NCI-H226 (cell line): ENCODE data around the gene NFATC4.
"Not testable (repeated sequence)": the region's sequence is repeated elsewhere in the genome, so short reads cannot be mapped to it uniquely, and the experiment has no call there.

Experiments used
- DNase-seq: peaks from one replicate; pipeline ENCODE4 v3.0.0-alpha.2; 2015

NFATC4 gene

DNA sequence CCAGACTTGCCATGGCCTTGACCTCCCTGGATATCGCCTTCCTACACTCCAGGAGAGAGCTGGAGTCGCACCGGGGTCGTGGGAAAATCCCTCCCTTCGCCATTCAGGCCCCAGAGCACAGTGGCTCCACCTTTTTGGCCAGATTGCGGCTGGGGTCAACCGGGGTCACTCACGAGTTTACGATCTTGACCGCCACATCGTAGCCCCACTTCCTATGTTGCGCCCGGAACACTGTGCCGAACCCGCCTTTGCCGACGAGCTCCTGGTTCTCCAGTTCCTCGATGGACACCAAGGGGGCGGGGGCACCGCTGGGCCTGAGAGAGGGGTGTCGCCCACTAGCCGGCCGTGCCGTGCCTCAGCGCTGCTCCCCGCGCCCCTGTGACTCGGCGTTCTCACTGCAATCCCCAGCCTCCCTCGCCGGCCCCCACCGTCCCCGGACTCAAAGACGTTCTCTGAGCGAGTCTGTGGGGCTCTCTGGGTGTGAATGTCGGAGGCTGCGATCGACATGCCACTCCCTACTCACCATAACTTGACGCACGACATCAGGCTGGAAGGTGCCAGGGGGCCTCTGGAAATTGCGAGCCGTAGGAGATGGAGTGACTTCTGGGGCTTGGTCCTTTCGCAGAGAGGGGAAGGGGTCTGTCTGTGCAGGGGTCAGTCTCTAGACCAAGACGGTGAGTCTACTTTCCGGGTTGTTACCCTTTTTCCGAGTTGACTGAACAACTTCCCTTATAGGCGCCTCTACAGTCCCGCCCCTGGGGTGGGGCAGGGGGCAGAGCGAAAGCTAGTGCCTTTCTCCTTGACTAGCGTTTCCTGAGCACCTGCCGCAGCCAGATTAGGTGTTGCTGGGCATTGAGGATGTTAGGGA, 28.5 kb upstream of the NFATC4 start, which contains the start of gene RIPK3:
TSS of gene RIPK3 (minus strand) at position 708 of the 868 bp plus-strand sequence. CDS start at position 543, 165 bp downstream.
- DNase-seq = no peak

- DNase-seq = no peak
Measured at GRCh38 chr14:24340606-24341005, 27.4 kb upstream of the NFATC4 start.

GRCh38 chr14:24342889-24343288, 25.1 kb upstream of the NFATC4 start:
- DNase-seq = no peak

GRCh38 chr14:24343795-24344660, 24.0 kb upstream of the NFATC4 start:
- DNase-seq = no peak

DNA sequence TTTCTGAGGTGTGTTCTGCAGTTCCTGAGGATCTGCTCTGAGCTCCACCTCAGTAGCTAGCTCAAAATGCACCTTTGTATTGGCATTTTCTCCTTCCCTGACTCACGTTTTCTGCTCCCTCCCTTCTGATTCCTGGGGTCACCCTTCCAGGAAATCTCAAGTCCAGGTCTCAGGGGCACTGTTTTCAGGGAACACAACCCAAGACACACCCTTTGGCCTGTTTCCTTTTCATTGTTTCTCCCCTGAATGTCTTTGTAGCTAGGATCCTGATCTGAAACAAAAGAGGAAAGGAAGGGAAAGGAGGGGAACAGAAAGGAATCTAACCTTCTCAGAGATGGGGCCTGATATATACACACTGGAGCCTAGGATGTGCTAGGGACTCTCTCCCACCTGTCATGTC, 20.9 kb upstream of the NFATC4 start:
- DNase-seq = no peak

DNA sequence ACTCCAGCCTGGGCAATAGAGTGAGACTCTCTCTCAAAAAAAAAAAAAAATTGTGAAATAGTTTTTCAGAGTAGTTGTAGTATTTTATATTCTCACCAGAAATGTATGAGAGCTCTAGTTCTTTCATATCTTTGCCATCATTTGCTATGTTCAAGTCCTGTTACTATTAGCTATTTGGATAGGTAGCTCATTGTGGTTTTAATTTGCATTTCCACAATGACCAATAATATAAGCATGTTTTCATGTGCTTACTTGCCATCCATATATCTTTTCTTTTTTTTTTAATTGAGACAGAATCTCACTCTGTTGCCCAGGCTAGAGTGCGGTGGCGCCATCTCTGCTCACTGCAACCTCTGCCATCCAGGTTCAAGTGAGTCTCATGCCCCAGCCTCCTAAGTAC, 19.8 kb upstream of the NFATC4 start:
- no peak for DNase-seq

DNA sequence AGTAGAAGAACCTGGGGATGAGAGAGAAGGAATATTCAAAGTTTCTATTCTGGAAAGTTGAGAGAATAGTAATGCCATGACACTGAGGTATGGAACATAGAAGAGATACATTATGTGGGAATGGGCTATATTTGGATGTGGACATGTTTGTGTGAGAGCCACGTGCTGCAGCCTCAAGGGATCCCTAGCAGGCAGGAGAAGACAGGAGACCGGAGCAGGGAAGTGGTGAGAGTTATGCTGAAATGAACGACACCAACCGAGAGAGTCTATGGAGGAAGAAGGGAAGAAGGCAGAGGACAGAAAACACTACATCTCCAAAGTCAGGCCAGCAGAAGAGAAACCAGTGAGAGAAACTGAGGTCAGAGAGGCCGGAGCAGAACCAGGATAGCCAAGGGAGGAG, 18.2 kb upstream of the NFATC4 start:
- DNase-seq = no peak

GRCh38 chr14:24351517-24351916, 16.5 kb upstream of the NFATC4 start:
- DNase-seq = no peak

DNA sequence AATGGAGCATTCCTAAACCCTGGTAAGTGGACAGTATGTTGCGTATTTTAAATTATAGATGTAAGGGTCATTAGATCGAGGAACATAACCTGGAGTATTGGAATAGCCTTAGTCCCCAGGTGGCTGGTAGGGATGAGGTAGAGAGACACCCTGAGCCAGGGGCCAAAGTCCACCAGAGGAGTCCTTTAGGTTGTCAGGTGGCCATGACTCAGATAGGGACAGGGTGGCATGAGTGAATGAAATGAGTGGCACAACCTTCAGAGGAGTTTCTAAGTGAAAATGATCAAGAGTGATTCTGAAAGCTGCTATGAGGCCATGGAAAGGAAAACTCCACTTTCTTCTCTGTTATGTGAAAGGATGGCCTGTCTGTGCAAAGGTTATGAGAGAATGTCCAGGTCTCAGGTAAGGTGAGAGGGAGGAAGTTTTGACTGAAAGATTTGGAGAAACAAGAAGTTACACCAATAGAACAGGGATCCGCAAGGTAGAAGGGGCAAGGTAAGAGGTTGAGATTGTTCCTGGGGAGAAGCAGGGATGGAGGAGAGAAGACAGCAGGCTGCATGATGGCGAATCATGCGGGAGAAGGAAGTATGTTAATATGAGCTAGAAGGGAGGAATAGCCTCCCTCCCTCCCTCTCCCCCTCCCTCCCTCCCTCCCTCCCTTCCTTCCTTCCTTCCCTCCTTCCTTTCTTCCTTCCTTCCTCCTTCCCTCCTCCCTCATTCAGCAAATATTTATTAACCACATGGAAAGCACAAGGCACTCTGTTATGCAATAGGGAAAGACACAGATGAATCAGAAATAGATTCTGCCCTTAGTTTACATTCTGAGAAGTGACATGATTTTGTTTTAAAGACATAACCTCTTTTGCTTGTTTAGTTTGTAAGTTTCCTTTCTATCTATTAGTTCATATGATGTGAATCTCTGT, 14.2 kb upstream of the NFATC4 start:
- peak; percentile 30 for DNase-seq

DNA sequence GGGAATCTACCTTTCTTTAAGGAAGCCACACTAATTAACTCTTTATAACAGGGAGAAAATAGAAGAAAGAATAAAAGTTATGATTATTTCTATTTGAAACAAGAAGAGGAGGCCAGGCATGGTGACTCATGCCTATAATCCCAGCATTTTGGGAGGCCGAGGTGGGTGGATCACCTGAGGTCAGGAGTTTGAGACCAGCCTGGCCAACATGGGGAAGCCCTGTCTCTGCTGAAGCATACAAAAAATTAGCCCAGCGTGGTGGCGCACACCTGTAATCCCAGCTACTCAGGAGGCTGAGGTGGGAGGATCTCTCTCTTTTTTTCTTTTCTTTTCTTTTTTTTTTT, 13.5 kb upstream of the NFATC4 start:
- not testable (repeated sequence) for DNase-seq

GRCh38 chr14:24355009-24355408, 13.0 kb upstream of the NFATC4 start:
- DNase-seq = no peak

GRCh38 chr14:24356208-24356607, 11.8 kb upstream of the NFATC4 start:
- DNase-seq = no peak

DNA sequence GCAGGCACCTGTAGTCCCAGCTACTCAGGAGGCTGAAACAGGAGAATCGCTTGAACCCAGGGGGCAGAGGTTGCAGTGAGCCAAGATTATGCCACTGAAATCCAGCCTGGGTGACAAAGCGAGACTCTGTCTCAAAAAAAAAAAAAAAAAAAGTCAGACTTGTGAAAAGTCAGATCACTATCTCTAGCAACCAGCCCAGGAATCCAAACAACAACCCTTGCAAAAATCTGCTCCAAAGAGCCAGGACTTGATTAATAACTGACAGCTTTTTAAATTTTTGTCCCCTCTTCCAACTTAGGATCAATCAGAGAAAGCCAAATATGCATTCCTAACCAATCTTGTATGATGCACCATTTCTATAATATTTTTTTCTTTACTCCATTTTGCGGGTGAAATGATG, 7.7 kb upstream of the NFATC4 start:
- DNase-seq = no peak

DNA sequence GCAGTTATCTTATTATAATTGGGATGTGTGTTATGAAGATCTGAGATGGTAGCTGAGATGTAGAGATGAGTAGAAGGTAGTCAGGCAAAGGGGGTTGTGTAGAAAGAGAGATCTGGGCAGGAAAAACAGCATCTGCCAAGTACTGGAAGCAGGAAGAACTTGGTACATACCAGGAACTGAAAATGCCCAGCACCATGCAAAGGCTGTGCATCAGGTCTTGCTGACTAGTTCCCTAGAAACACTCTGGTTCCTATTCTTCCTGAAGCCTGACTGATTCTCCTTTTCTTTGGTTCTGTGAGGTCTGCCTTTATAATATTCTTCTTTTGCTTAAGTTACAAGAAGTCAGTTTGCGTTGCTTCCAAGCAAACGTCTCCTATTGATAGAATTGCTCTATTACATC, 6.7 kb upstream of the NFATC4 start:
- DNase-seq = no peak

DNA sequence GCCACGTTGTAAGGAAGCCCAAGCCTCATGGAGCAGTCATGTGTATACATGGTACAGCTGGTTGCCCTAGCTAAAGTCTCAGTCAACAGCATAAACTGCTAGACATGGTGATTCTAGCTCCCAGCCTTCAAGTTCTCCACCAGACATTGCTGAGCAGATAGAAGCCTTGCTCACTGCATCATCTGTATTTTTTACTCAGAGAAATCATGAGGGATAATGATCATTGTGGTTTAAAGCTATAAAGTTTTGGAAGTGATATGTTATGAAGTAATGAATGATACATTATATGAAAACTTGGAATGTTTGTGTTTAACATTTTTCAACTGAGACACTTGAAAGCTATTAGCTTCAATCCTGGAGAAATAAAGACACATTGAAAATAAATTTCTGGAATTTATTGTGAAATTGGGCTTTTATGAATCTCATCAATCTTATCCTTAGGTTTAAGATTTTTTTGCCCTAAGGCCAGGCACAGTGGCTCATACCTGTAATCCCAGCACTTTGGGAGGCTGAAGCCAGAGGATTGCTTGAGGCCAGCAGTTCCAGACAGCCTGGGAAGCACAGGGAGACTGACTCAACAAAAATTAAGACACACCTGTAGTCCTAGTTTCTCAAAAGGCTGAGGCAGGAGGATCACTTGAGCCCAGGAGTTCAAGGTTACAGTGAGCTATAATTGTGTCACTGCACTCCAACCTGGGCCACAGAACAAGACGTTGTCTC, 5.6 kb upstream of the NFATC4 start:
- DNase-seq = no peak

GRCh38 chr14:24363401-24363800, 4.6 kb upstream of the NFATC4 start:
- no peak for DNase-seq

DNA sequence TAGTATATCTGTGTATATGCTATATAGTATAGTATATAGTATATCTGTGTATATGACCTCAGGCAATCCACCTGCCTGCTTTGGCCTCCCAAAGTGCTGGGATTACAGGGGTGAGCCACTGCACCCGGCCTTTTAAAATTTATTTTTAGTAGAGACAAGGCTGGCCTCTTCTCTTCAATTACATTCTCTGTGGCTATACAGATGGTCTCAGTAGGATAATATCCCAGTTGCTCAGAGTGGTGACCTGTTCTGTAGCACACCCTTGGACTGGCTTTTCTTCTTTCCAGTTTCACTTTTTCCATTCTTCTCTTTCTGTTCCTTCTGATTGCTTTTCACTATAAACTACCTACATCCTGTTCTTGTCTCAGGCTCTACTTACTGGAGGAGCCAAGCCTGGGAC, 3.1 kb upstream of the NFATC4 start:
- DNase-seq = no peak

- DNase-seq = peak; percentile 71
Measured at GRCh38 chr14:24365600-24366412, 2.2 kb upstream of the NFATC4 start.

- DNase-seq = no peak
Measured at GRCh38 chr14:24366413-24366720, 1.6 kb upstream of the NFATC4 start.

- DNase-seq = peak; percentile 13
Measured at GRCh38 chr14:24366721-24367513, 1.1 kb upstream of the NFATC4 start.

- no peak for DNase-seq
Measured at GRCh38 chr14:24368212-24368561, 203 bp downstream of the NFATC4 start.
